IMR-90 (cell line): ENCODE measurements around the gene CCNQ.

Experiments
- BHLHE40 ChIP-seq: fragments of 150-350 bp; IDR thresholded peaks from 2 replicates; pipeline ENCODE4 v1.6.1; 2016; ENCODE audit warnings: mild to moderate bottlenecking, low read depth, low read length
- CEBPB ChIP-seq: IDR thresholded peaks from 2 replicates; pipeline ENCODE4 v1.6.1; 2012; ENCODE audit warnings: low read depth, low read length, improper control_type of control experiment
- CHD1 ChIP-seq: IDR thresholded peaks from 2 replicates; pipeline ENCODE4 v1.6.1; 2012; ENCODE audit warnings: low read depth, low read length, improper control_type of control experiment
- MAFK ChIP-seq: IDR thresholded peaks from 2 replicates; pipeline ENCODE4 v1.6.1; 2012; ENCODE audit warnings: low read depth, low read length, improper control_type of control experiment
- MAZ ChIP-seq: IDR thresholded peaks from 2 replicates; pipeline ENCODE4 v1.6.1; 2012; ENCODE audit warnings: low read depth, mild to moderate bottlenecking, low read length, improper control_type of control experiment, moderate library complexity, borderline replicate concordance
- POLR2A ChIP-seq: IDR thresholded peaks from 2 replicates; pipeline ENCODE4 v1.6.1; 2012; ENCODE audit warnings: mild to moderate bottlenecking, low read depth, low read length
- RAD21 ChIP-seq: IDR thresholded peaks from 2 replicates; pipeline ENCODE4 v1.6.1; 2012; ENCODE audit warnings: low read length, improper control_type of control experiment
- RFX5 ChIP-seq: IDR thresholded peaks from 2 replicates; pipeline ENCODE4 v1.8.0; 2012; ENCODE audit warnings: low read depth, mild to moderate bottlenecking, low read length, moderate library complexity
- SMC3 ChIP-seq: fragments of 150-350 bp; IDR thresholded peaks from 2 replicates; pipeline ENCODE4 v1.6.1; 2016; ENCODE audit warnings: low read depth, mild to moderate bottlenecking, antibody characterized with exemption, low read length, moderate library complexity
- TF ChIP-seq, protein P1 (sequence below): conservative IDR thresholded peaks from 2 replicates; pipeline ENCODE4 v1.5.1; 2012; ENCODE audit warnings: mild to moderate bottlenecking, low read depth, low read length, improper control_type of control experiment
- TF ChIP-seq, protein P2 (sequence below): fragments of 150-350 bp; IDR thresholded peaks from 2 replicates; pipeline ENCODE4 v1.6.1; 2017; ENCODE audit warnings: mild to moderate bottlenecking, antibody characterized with exemption, low read length, low read depth

DNA sequence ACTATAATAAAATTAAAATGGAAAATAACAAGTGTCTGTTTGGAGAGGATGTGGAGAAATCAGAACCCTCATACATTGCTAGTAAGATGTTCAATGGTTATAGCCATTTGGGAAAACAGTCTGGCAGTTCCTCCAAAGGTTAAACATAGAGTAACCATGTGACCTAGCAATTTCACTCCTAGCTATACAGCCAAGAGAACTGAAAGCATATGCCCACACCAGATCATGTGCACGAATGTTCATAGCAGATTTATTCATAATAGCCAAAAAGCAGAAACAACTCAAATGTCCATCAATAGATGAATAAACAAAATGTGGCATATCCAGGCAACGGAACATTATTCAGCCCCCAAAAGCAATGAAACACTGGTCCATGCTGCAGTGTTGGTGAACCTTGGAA is 9.4 kb upstream of the CCNQ start:
- TF ChIP-seq, protein P1, sequence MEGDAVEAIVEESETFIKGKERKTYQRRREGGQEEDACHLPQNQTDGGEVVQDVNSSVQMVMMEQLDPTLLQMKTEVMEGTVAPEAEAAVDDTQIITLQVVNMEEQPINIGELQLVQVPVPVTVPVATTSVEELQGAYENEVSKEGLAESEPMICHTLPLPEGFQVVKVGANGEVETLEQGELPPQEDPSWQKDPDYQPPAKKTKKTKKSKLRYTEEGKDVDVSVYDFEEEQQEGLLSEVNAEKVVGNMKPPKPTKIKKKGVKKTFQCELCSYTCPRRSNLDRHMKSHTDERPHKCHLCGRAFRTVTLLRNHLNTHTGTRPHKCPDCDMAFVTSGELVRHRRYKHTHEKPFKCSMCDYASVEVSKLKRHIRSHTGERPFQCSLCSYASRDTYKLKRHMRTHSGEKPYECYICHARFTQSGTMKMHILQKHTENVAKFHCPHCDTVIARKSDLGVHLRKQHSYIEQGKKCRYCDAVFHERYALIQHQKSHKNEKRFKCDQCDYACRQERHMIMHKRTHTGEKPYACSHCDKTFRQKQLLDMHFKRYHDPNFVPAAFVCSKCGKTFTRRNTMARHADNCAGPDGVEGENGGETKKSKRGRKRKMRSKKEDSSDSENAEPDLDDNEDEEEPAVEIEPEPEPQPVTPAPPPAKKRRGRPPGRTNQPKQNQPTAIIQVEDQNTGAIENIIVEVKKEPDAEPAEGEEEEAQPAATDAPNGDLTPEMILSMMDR, result no peak
- TF ChIP-seq, protein P2, sequence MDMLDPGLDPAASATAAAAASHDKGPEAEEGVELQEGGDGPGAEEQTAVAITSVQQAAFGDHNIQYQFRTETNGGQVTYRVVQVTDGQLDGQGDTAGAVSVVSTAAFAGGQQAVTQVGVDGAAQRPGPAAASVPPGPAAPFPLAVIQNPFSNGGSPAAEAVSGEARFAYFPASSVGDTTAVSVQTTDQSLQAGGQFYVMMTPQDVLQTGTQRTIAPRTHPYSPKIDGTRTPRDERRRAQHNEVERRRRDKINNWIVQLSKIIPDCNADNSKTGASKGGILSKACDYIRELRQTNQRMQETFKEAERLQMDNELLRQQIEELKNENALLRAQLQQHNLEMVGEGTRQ, result no peak
- TF ChIP-seq POLR2A (no peak), RAD21 (no peak), BHLHE40 (no peak), MAFK (no peak), SMC3 (no peak), CEBPB (no peak), CHD1 (no peak), MAZ (no peak), RFX5 (no peak)
